PC-9 (cell line): ENCODE measurements around the gene RNF144A. TPM values are rescaled to one million over a fixed set of nuclear protein-coding genes. Genes with fewer than 3 reads are reported as not detected.

Experiments
- BruUV-seq: library from RNA; stranded (reverse); fragments of 400-500 nt; replicated peaks from 2 replicates; lab custom pipeline; 2021; lab: Mats Ljungman, UMichigan
- CTCF ChIA-PET: fragments of 300-600 bp; sonication (Branson Sonifier 250); formaldehyde crosslinking; loops from one replicate; lab custom pipeline; 2022; ENCODE audit warnings: antibody characterized with exemption; lab: Charles Lee
- POLR2A ChIA-PET: fragments of 300-600 bp; sonication (Branson Sonifier 250); formaldehyde crosslinking; loops from one replicate; lab custom pipeline; 2022; ENCODE audit warnings: antibody characterized with exemption; ENCODE audit not compliant: unreplicated experiment; lab: Charles Lee
- DNase-seq, 2 experiments: peaks; one replicate each; pipeline versions ENCODE4 v3.0.0 to v3.0.0-alpha.2; 2015 to 2022; ENCODE audit warnings: mixed read lengths in 1 of 2
- H2AFZ ChIP-seq: fragments of 200-600 bp; sonication (generic); 2 replicates; pipeline ENCODE4 v1.8.1; 2017; ENCODE audit warnings: antibody characterized with exemption
- H3F3A ChIP-seq: fragments of 200-600 bp; sonication (generic); 2 replicates; pipeline ENCODE4 v1.8.1; 2017; ENCODE audit warnings: antibody characterized with exemption, mild to moderate bottlenecking, low read depth; ENCODE audit not compliant: insufficient read depth
- H3K27ac ChIP-seq: fragments of 200-600 bp; sonication (generic); 2 replicates; pipeline ENCODE4 v1.6.1; 2016; ENCODE audit warnings: mixed run types
- H3K27me3 ChIP-seq: fragments of 200-600 bp; sonication (generic); 2 replicates; pipeline ENCODE4 v1.6.1; 2016; ENCODE audit warnings: low read depth, mixed run types; ENCODE audit not compliant: insufficient read depth
- H3K36me3 ChIP-seq: fragments of 200-600 bp; sonication (generic); 2 replicates; pipeline ENCODE4 v1.6.1; 2016; ENCODE audit warnings: low read depth, mixed run types
- H3K4me1 ChIP-seq: fragments of 200-600 bp; sonication (generic); replicated peaks from 2 replicates; pipeline ENCODE4 v1.6.1; 2016; ENCODE audit warnings: mixed run types; ENCODE audit not compliant: insufficient read depth
- H3K4me2 ChIP-seq: fragments of 200-600 bp; sonication (generic); 2 replicates; pipeline ENCODE4 v1.6.1; 2017; ENCODE audit warnings: mixed run types
- H3K4me3 ChIP-seq: fragments of 200-600 bp; sonication (generic); 2 replicates; pipeline ENCODE4 v1.6.1; 2016; ENCODE audit warnings: mixed run types
- H3K79me2 ChIP-seq: fragments of 200-600 bp; sonication (generic); 2 replicates; pipeline ENCODE4 v1.6.1; 2017; ENCODE audit warnings: low read depth, mixed run types
- H3K9me2 ChIP-seq: fragments of 200-600 bp; sonication (generic); 2 replicates; pipeline ENCODE4 v1.8.1; 2017; ENCODE audit warnings: mild to moderate bottlenecking; ENCODE audit not compliant: insufficient read depth
- H3K9me3 ChIP-seq: fragments of 200-600 bp; sonication (generic); 2 replicates; pipeline ENCODE4 v1.8.1; 2016; ENCODE audit warnings: low read depth; ENCODE audit not compliant: insufficient read depth
- H4K20me1 ChIP-seq: fragments of 200-600 bp; sonication (generic); 2 replicates; pipeline ENCODE4 v1.8.1; 2017; ENCODE audit not compliant: insufficient read depth
- CTCF ChIP-seq: fragments of 200-600 bp; sonication (generic); conservative IDR thresholded peaks from 2 replicates; pipeline ENCODE4 v1.6.1; 2017; ENCODE audit warnings: mixed run types, antibody characterized with exemption, mild to moderate bottlenecking, moderate library complexity
- EZH2 ChIP-seq: fragments of 200-600 bp; sonication (generic); IDR thresholded peaks from 2 replicates; pipeline ENCODE4 v1.8.0; 2017; ENCODE audit warnings: antibody characterized with exemption, low read depth
- intact Hi-C: fragments of 100-400 bp; cut with micrococcal nuclease; formaldehyde crosslinking; loops from one replicate; pipeline ENCODE4 v1.10.0; 2022; ENCODE audit not compliant: unreplicated experiment
- total RNA-seq: library from RNA; stranded (reverse); gene quantifications from 2 replicates; pipeline ENCODE4 v1.2.3, GENCODE V29; 2021

The RNF144A gene
- total RNA-seq, 1 experiment from 2014 or later: 0.94 TPM

GRCh38 chr2:6986301-6986911 lies 69.2 kb downstream of the RNF144A start:
- ChIA-PET CTCF (no interaction called here), POLR2A (no interaction called here)
- DNase-seq: no peak
- intact Hi-C loops: no loop called here
- no peak overlapping the region for H3K4me3 ChIP-seq
- no peaks in the 10 kb centered on the region for H3K9me2 ChIP-seq
- H3F3A ChIP-seq: no peaks in the 10 kb centered on the region
- no peak overlapping the region for H3K4me2 ChIP-seq
- no peaks in the 10 kb centered on the region for H3K27me3 ChIP-seq
- H3K4me1 ChIP-seq: no peaks in the 10 kb centered on the region
- no peaks in the 10 kb centered on the region for H4K20me1 ChIP-seq
- BruUV-seq: no TSS peak
- H3K27ac ChIP-seq: no peak overlapping the region
- H3K36me3 ChIP-seq: no peaks in the 10 kb centered on the region
- TF ChIP-seq EZH2 (no peak), CTCF (no peak)
- no peaks in the 10 kb centered on the region for H3K9me3 ChIP-seq
- H2AFZ ChIP-seq: no peak overlapping the region
- no peaks in the 10 kb centered on the region for H3K79me2 ChIP-seq

- intact Hi-C loops: no loop called here
- DNase-seq: no peak
- no peak for TF ChIP-seq CTCF
- TF ChIP-seq EZH2: no peak
- Histone ChIP-seq H3K4me1 (no peaks in the 10 kb centered on the region), H3K79me2 (no peaks in the 10 kb centered on the region), H4K20me1 (no peaks in the 10 kb centered on the region), H3K27ac (no peak overlapping the region), H2AFZ (no peak overlapping the region), H3K36me3 (no peaks in the 10 kb centered on the region), H3K9me2 (no peaks in the 10 kb centered on the region), H3K4me2 (no peak overlapping the region), H3F3A (no peaks in the 10 kb centered on the region), H3K9me3 (no peaks in the 10 kb centered on the region), H3K4me3 (no peak overlapping the region), H3K27me3 (no peaks in the 10 kb centered on the region)
- BruUV-seq: no TSS peak
- ChIA-PET POLR2A (no interaction called here), CTCF (no interaction called here)
Measured at GRCh38 chr2:6986912-6987361, 69.7 kb downstream of the RNF144A start.

GRCh38 chr2:6990871-6991270 lies 73.7 kb downstream of the RNF144A start:
- H4K20me1 ChIP-seq: no peaks in the 10 kb centered on the region
- no peaks in the 10 kb centered on the region for H3K9me2 ChIP-seq
- H3K4me1 ChIP-seq: no peaks in the 10 kb centered on the region
- no peaks in the 10 kb centered on the region for H3K79me2 ChIP-seq
- H3K27ac ChIP-seq: no peak overlapping the region
- no peaks in the 10 kb centered on the region for H3F3A ChIP-seq
- ChIA-PET POLR2A (no interaction called here), CTCF (no interaction called here)
- H3K36me3 ChIP-seq: no peaks in the 10 kb centered on the region
- H3K4me3 ChIP-seq: no peak overlapping the region
- no TSS peak for BruUV-seq
- no peak for DNase-seq
- TF ChIP-seq CTCF (no peak), EZH2 (no peak)
- no peak overlapping the region for H2AFZ ChIP-seq
- H3K4me2 ChIP-seq: no peak overlapping the region
- no peaks in the 10 kb centered on the region for H3K9me3 ChIP-seq
- H3K27me3 ChIP-seq: no peaks in the 10 kb centered on the region
- intact Hi-C loops: no loop called here
